A549 (cell line): Measurements from ENCODE around the gene NCR2.

Source experiments
- CEBPB ChIP-seq, 2 experiments: fragments of >200 bp in 1 of 2; sonication (Bioruptor Twin) in 1 of 2; formaldehyde crosslinking in 1 of 2; IDR thresholded peaks; 2 replicates each; pipeline ENCODE4 v1.6.1; 2012 to 2016
- CTCF ChIP-seq: fragments of >200 bp; sonication (Bioruptor Twin); formaldehyde crosslinking; IDR thresholded peaks from 3 replicates; pipeline ENCODE4 v1.5.1; 2016
- EP300 ChIP-seq, 2 experiments: fragments of >200 bp; sonication (Bioruptor Twin); formaldehyde crosslinking; IDR thresholded peaks; 2 replicates in 1 of 2; 3 replicates in 1 of 2; pipeline ENCODE4 v1.6.1; 2016 to 2017
- KDM1A ChIP-seq: fragments of 200-600 bp; sonication (generic); IDR thresholded peaks from 2 replicates; pipeline ENCODE4 v1.6.1; 2016; ENCODE audit warnings: low read depth, mild to moderate bottlenecking
- KDM5A ChIP-seq: fragments of 200-600 bp; sonication (generic); IDR thresholded peaks from 2 replicates; pipeline ENCODE4 v1.6.1; 2016; ENCODE audit warnings: antibody characterized with exemption, mild to moderate bottlenecking
- MAFK ChIP-seq: fragments of 450-650 bp; IDR thresholded peaks from 2 replicates; pipeline ENCODE4 v1.6.1; 2014; ENCODE audit not compliant: partially characterized antibody
- POLR2A ChIP-seq: IDR thresholded peaks from 2 replicates; pipeline ENCODE4 v1.6.1; 2012; ENCODE audit warnings: mild to moderate bottlenecking, low read length
- RCOR1 ChIP-seq: fragments of 150-350 bp; IDR thresholded peaks from 2 replicates; pipeline ENCODE4 v1.6.1; 2014; ENCODE audit warnings: antibody characterized with exemption, low read length, low read depth
- ZFP36 ChIP-seq: fragments of 450-650 bp; IDR thresholded peaks from 2 replicates; pipeline ENCODE4 v1.6.1; 2014; ENCODE audit warnings: borderline replicate concordance; ENCODE audit not compliant: partially characterized antibody

GRCh38 chr6:41347378-41348050 lies 12.1 kb downstream of the NCR2 start:
- TF ChIP-seq CTCF: no peak
- TF ChIP-seq RCOR1: no peak
- no peak for TF ChIP-seq MAFK
- no peak for TF ChIP-seq EP300 (IDR thresholded peaks at IDR 0.05)
- TF ChIP-seq KDM5A: no peak
- TF ChIP-seq CEBPB (IDR thresholded peaks at IDR 0.05): no peak
- TF ChIP-seq KDM1A: no peak
- TF ChIP-seq POLR2A: no peak
- TF ChIP-seq ZFP36: no peak
